SKM-1 (cell line): Measurements from ENCODE around the gene EMSY.
"Not testable (repeated sequence)": the region's sequence is repeated elsewhere in the genome, so short reads cannot be mapped to it uniquely, and the experiment has no call there.

Source experiments
- DNase-seq: peaks from one replicate; lab custom pipeline; 2025; ENCODE audit not compliant: unreplicated experiment; lab: John Stamatoyannopoulos, UW

Gene EMSY

DNA sequence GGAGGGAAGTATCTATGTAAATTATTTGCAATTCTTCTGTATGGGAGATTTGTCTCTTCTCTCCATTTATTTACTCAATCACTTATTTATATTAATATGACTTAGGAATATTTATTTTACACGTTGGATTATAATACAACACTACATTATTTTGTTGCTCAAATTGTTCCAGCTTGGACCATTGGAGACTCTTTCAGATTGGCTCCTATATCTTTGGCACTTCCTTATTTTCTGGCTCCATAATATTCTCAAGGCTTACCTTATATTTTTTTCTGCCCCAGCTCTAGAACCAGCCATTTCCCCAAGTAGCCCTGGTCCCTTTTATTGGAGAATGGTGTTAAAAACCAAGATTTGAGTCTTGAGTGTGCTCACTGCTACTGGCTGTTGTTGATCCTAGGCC, 123.8 kb downstream of the EMSY start:
- DNase-seq = no peak

- not testable (repeated sequence) for DNase-seq
Measured at GRCh38 chr11:76572181-76572875, 127.5 kb downstream of the EMSY start.

GRCh38 chr11:76574406-76574805, 129.6 kb downstream of the EMSY start:
- no peak for DNase-seq

- DNase-seq = no peak
Measured at GRCh38 chr11:76574879-76575278, 130.1 kb downstream of the EMSY start.

DNA sequence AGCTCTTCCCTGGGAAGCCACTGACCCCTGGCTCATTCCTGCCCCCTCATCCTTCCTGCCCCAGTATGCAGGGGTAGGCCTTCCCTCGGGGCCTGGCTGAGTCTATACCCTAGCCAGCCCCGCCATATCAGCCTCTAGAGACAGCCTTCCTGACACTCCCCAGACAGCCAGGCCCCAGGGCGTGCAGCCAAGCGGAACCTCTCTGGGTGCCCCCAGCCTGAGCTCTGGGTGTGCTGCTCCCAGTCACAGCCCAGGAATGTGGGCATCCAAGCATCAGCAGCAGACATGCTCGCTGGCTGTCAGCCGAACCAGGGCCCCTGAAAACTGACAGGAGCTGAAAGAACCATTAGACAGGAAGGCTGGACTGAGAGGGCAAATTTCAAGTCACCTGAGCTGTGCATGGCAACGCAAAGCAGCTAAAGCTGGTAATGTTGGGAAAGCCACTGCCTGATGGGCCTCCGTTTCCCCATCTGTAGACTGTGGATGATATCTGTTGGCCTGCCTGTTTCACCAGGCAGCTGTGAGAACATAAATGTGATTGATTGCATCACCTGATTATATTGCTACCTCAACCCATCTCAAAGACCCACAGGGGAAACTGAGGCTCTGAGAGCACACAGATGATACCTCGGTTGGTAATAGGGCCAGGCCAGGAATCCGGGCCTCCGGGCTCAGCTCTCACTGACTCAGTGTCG, 132.6 kb downstream of the EMSY start:
- no peak for DNase-seq

GRCh38 chr11:76577921-76578653, 133.3 kb downstream of the EMSY start:
- DNase-seq = no peak

- DNase-seq = no peak
Measured at GRCh38 chr11:76578654-76579055, 133.8 kb downstream of the EMSY start.

DNA sequence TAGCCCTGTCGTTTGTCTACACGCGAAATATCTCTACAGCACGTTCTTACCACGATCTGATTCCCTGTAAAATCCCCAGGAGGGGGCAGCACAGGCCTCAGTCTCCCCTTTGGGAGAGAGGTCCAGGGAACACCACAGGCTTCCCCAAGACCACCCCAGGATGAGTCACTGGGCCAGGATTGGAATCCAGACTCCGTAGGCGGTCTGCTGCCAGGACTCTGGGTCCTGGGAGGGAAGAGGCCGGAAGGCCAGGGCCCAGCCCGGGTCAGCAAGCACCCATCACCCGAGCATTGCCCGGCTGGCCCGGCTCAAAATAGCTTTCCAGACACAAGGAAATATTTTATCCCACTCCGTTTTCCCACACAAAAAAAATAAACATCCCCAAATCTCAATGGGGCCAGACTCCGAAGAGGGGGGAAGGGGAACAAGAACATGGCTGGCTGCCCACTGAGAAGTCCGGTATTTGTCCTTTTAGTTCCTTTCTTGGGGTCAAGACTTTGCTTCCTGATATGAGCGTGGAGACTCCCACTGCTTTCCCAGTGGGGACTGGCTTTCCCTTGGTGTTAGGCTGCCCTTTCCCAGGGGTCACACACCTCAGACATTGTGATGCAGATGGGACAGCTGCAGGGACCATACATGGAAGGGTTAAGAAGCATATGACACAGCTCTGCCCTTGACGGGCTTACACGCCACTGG, 134.4 kb downstream of the EMSY start:
- no peak for DNase-seq

- DNase-seq = no peak
Measured at GRCh38 chr11:76579752-76580151, 134.9 kb downstream of the EMSY start.

DNA sequence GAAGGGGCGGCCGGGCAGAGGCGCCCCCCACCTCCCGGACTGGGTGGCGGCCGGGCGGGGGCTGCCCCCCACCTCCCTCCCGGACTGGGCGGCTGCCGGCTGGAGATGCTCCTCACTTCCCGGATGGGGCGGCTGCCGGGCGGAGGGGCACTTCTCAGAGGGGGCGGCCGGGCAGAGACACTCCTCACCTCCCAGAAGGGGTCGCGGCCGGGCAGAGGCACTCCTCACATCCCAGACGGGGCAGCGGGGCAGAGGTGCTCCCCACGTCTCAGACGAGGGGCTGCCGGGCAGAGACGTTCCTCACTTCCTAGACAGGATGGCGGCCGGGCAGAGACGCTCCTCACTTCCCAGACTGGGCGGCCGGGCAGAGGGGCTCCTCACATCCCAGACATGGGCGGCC, 137.7 kb downstream of the EMSY start:
- DNase-seq = not testable (repeated sequence)

DNA sequence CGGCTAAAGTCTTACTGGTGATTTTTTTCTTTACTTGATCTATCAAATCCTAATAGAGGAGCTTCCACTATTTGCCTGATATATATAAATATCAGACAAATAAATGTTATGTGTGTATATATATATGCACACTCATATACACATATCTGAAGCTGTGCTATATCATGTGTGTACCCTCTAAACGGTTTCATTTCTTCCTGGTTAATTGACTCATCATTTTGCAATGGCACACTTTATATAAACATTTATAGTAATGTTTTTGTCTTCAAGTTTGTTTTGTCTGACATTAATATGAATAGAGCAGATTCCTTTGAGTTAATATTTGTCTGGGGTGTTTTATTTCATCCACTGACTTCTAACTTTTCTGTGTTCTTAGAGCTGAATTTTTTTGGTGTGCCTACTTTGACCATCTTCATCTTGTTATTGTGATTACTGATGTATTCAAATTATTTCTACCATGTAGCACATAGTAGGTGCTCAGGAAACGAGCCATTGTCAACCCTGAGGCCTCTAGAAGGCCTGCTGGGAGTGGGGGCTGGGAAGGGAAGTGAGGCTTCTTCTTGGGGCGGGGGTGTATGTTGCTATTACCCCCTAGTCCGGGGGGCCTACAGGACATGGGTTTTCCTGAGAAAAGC, 143.1 kb downstream of the EMSY start:
- no peak for DNase-seq

GRCh38 chr11:76588455-76589325, 143.9 kb downstream of the EMSY start:
- DNase-seq = no peak

- DNase-seq = no peak
Measured at GRCh38 chr11:76589477-76589876, 144.7 kb downstream of the EMSY start.

- DNase-seq = no peak
Measured at GRCh38 chr11:76589964-76590950, 145.4 kb downstream of the EMSY start.

GRCh38 chr11:76591416-76591815, 146.6 kb downstream of the EMSY start:
- no peak for DNase-seq

DNA sequence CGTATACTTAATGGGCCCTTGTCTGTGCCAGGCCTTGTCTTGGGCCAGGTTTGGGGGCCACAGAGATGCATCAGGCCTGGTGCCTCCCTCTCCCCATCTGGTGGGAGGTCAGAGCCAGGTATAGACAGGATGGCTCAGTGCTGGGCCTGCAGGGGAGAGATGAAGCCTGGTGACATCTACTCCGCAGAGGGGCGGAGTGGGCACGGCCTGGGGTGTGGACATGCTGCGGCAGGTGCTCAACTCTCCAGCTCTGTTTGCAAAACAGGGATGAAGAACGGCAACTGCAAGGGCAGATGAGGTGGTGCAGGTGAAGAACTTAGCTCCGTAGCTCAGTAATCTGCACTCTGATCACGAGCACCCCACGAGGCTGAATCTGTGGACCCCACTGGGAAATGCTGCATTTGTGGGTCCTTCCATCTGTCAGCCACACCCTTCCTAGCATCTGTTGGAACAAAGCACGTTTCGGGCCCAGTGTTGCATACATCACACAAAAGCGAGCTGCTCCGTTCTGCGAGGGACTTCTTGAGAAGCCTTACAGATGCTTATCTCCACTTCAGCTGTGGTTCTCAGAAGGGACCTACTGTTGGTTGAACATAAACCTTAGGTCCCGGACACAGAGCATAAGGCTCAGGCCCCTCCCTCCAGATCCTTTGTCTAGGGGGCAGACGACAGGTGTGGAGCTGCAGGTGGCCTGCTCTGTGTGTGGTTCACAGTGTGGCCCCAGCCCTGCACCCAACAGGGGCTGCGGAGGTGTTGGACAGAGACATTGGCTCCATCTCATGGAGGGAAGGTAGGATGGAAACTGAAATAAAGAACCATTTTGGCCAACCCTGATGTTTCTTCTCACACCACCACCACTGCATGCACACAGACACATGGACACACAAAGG, 147.5 kb downstream of the EMSY start:
- DNase-seq = no peak

DNA sequence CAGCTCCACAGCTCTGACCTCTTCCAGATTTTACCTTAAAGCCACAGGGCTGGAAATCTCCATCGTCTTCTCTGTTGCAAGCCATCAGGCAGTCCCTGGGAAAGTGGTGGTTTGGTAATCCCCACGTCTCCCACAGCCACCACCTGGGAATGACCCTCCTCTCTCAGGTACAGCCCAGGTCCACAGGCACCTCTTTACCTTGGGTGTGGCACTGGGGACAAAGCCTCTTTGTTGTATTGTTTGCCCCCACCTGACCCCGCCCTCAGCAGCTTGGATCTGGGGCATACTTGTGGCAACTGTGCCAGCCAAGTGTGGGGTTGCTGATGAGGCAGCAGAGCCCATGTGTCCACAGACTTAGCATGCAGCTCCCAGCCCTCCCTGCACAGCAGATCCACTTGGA, 148.1 kb downstream of the EMSY start:
- no peak for DNase-seq

DNA sequence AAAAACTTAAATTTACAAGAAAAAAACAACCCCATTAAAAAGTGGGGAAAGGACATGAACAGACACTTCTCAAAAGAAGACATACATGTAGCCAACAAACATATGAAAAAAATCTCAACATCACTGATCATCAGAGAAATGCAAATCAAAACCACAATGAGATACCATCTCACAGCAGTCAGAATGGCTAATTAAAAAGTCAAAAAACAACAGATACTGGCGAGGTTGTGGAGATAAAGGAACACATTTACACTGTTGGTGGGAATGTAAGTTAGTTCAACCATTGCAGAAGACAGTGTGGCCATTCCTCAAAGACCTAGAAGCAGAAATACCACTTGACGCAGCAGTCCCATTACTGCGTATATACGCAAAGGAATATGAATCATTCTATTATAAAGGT, 150.3 kb downstream of the EMSY start:
- not testable (repeated sequence) for DNase-seq
